Thyroid gland (tissue), 4 donors: ENCODE measurements around the gene FARS2. TPM values are rescaled to one million over a fixed set of nuclear protein-coding genes. Genes with fewer than 3 reads are reported as not detected.

ENCODE experiments used
- DNase-seq, 2 donors: peaks; one replicate each; pipeline ENCODE4 v3.0.0-alpha.2; 2019
- H3K27ac ChIP-seq, 3 donors: fragments of 200-600 bp; sonication (generic); 1 replicate in 2 of 3; 2 replicates in 1 of 3; pipeline ENCODE4 v1.5.1; 2016 to 2019; ENCODE audit warnings: mild to moderate bottlenecking in 1 of 3, moderate library complexity in 1 of 3
- H3K27me3 ChIP-seq: fragments of 200-600 bp; sonication (generic); one replicate; pipeline ENCODE4 v1.5.1; 2019
- H3K36me3 ChIP-seq, 2 donors: fragments of 200-600 bp; sonication (generic); one replicate each; pipeline ENCODE4 v1.5.1; 2016 to 2019
- H3K4me1 ChIP-seq, 2 donors: fragments of 200-600 bp; sonication (generic); one replicate each; pipeline ENCODE4 v1.5.1; 2017 to 2019
- H3K4me3 ChIP-seq, 3 donors: fragments of 200-600 bp; sonication (generic); replicated peaks in 1 of 3; 1 replicate in 2 of 3; 2 replicates in 1 of 3; pipeline ENCODE4 v1.5.1; 2016; ENCODE audit warnings: mild to moderate bottlenecking in 1 of 3
- H3K9me3 ChIP-seq: fragments of 200-600 bp; sonication (generic); one replicate; pipeline ENCODE4 v1.5.1; 2017
- CTCF ChIP-seq, 6 experiments: fragments of 200-600 bp in 3 of 6; fragments of 450-650 bp in 3 of 6; sonication (generic) in 3 of 6; IDR thresholded peaks; one replicate each; pipeline ENCODE4 v1.5.1; 2016 to 2019; ENCODE audit warnings: antibody characterized with exemption in 6 of 6, mild to moderate bottlenecking in 2 of 6, inconsistent platforms in 1 of 6, moderate library complexity in 1 of 6
- POLR2A ChIP-seq, 2 donors: fragments of 450-650 bp; IDR thresholded peaks; one replicate each; pipeline ENCODE4 v1.6.1; 2017; ENCODE audit warnings: antibody characterized with exemption in 2 of 2, mild to moderate bottlenecking in 2 of 2, moderate library complexity in 1 of 2
- WGBS, 2 donors: methylation state at CpG; one replicate each; pipeline ENCODE4 v1.1.5; 2017; 5-methylcytosine and 5-hydroxymethylcytosine counted together
- intact Hi-C: fragments of 100-400 bp; cut with DNase I; formaldehyde crosslinking; loops from one replicate; pipeline ENCODE4 v1.15.1; 2023
- total RNA-seq, 4 donors: library from RNA; depleted of rRNA; stranded (reverse); fragments of >200 nt; gene quantifications; one replicate each; pipeline ENCODE4 v1.2.3, GENCODE V29; 2016

Gene FARS2
- total RNA-seq, 4 donors from 2014 or later, result 27.4 to 47.1 (median 34.2) TPM

GRCh38 chr6:5229356-5229755 lies 32.0 kb upstream of the FARS2 start:
- no peak for TF ChIP-seq CTCF (IDR thresholded peaks at IDR 0.05)
- no peak for TF ChIP-seq POLR2A (IDR thresholded peaks at IDR 0.05)
- H3K4me3 ChIP-seq, result no peak overlapping the region
- H3K36me3 ChIP-seq, result no peaks in the 10 kb centered on the region
- DNase-seq, result no peak
- H3K27ac ChIP-seq, result no peak overlapping the region
- H3K4me1 ChIP-seq, result peaks cover 3 to 7% of the 10 kb centered on the region in 2 donors
- intact Hi-C loops, result no loop called here
- 92 to 94% methylated on average over 3 of the region's 3 CpGs for WGBS, 2 donors
- no peaks in the 10 kb centered on the region for H3K27me3 ChIP-seq
- no peaks in the 10 kb centered on the region for H3K9me3 ChIP-seq

GRCh38 chr6:5230081-5230480 lies 31.2 kb upstream of the FARS2 start:
- Histone ChIP-seq H3K9me3 (no peaks in the 10 kb centered on the region), H3K27me3 (no peaks in the 10 kb centered on the region), H3K4me3 (no peak overlapping the region), H3K27ac (no peak overlapping the region), H3K4me1 (peaks cover 3 to 7% of the 10 kb centered on the region in 2 donors), H3K36me3 (no peaks in the 10 kb centered on the region)
- TF ChIP-seq POLR2A (IDR thresholded peaks at IDR 0.05), result no peak
- TF ChIP-seq CTCF (IDR thresholded peaks at IDR 0.05), result no peak
- intact Hi-C loops, result no loop called here
- DNase-seq, result no peak
- WGBS, 2 donors, result 70 to 73% methylated on average over 4 of the region's 4 CpGs

GRCh38 chr6:5231289-5231688 lies 30.0 kb upstream of the FARS2 start:
- 89 to 93% methylated on average over 2 of the region's 2 CpGs for WGBS, 2 donors
- H3K9me3 ChIP-seq, result no peaks in the 10 kb centered on the region
- no peaks in the 10 kb centered on the region for H3K27me3 ChIP-seq
- H3K27ac ChIP-seq, result no peak overlapping the region
- peaks cover 0 to 3% of the 10 kb centered on the region in 2 donors for H3K36me3 ChIP-seq
- intact Hi-C loops, result no loop called here
- H3K4me3 ChIP-seq, result no peak overlapping the region
- H3K4me1 ChIP-seq, result peaks cover 3 to 7% of the 10 kb centered on the region in 2 donors
- TF ChIP-seq CTCF (IDR thresholded peaks at IDR 0.05), result no peak
- no peak for DNase-seq

GRCh38 chr6:5234874-5235273 lies 26.4 kb upstream of the FARS2 start:
- Histone ChIP-seq H3K27me3 (no peaks in the 10 kb centered on the region), H3K4me1 (peaks cover 3 to 7% of the 10 kb centered on the region in 2 donors), H3K36me3 (peaks cover 0 to 3% of the 10 kb centered on the region in 2 donors), H3K27ac (no peak overlapping the region), H3K4me3 (no peak overlapping the region), H3K9me3 (no peaks in the 10 kb centered on the region)
- DNase-seq, result no peak
- intact Hi-C loops, result no loop called here
- WGBS, 2 donors, result 96% methylated on average over 6 of the region's 6 CpGs
- TF ChIP-seq POLR2A (IDR thresholded peaks at IDR 0.05), result no peak
- no peak for TF ChIP-seq CTCF (IDR thresholded peaks at IDR 0.05)

GRCh38 chr6:5235830-5236229 lies 25.5 kb upstream of the FARS2 start:
- Histone ChIP-seq H3K9me3 (no peaks in the 10 kb centered on the region), H3K27ac (no peak overlapping the region), H3K4me3 (no peak overlapping the region), H3K4me1 (peaks cover 3 to 7% of the 10 kb centered on the region in 2 donors), H3K36me3 (peaks cover 0 to 3% of the 10 kb centered on the region in 2 donors), H3K27me3 (no peaks in the 10 kb centered on the region)
- no peak for TF ChIP-seq POLR2A (IDR thresholded peaks at IDR 0.05)
- no peak for TF ChIP-seq CTCF (IDR thresholded peaks at IDR 0.05)
- 99% methylated on average over 2 of the region's 2 CpGs for WGBS, 2 donors
- intact Hi-C loops, result no loop called here
- no peak for DNase-seq
